Measurements from ENCODE around the gene PLLP.
"Not testable (repeated sequence)": the region's sequence is repeated elsewhere in the genome, so short reads cannot be mapped to it uniquely, and the experiment has no call there.

The PLLP gene

DNA sequence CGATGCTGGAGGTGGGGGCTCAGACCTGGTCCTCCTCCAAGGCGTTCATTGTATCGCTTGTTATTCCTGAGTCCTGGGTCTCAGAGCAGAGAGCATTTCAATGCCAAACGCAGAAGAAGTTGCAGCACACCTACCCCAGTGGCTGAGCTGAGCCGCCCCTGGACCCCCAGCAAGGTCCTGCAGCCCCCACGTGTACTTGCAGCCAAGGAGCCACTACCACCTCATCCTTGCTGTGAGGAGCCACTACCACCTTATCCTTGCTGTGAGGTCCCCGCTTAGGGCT is 13.5 kb downstream of the PLLP start:
- DNase-seq: no peak

DNA sequence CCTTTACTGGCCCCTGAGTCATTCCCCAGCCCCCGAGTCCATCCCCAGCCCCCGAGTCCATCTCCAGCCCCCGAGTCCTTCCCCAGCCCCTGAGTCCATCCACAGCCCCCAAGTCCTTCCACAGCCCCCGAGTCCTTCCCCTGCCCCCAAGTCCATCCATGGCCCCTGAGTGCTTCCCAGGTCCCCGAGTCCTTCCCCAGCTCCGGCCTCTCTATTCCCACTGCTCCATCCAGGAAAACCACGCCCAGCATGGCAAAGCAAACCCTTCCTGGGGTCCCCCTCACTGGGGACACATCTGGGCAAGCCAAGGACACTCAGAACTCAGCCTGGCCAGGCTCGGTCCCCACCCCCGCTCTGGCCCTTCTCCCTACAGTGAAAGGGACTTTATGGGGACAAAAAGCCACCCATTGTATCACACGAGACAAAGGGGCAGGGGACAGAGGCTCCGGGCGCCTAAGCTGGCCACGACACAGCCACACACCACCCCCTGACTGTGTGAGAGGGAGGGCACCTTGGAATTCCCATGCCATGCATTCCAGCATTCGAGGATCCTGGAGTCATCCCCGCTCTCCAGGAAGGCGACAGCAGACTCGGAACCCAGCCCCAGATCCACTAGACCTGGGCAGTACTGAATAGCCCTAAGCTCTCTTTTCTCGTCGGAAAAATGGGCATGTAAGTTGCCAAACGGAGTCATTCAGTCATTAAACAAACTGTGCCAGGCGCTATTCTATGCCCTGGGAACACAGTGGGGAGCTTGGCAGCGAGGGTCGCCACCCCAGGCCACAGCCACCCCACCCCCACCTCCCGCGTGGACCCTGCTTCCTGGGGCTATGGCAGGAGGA is 14.0 kb downstream of the PLLP start:
- no peak for DNase-seq

- no peak for DNase-seq
These were observed 15.4 kb downstream of the PLLP start for GRCh38 chr16:57268804-57269800.

DNA sequence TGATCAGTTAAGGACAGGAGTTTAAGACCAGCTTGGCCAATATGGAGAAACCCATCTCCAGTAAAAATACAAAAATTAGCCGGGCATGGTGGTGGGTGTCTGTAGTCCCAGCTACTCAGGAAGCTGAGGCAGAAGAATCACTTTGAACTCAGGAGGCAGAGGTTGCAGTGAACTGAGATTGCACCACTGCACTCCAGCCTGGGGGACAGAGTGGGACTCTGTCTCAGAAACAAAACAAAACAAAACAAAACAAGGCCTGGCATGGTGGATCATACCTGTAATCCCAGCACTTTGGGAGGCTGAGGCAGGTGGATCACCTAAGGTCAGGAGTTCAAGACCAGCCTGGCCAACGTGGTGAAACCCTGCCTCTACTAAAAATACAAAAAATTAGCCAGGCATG is 17.1 kb downstream of the PLLP start:
- not testable (repeated sequence) for DNase-seq

DNA sequence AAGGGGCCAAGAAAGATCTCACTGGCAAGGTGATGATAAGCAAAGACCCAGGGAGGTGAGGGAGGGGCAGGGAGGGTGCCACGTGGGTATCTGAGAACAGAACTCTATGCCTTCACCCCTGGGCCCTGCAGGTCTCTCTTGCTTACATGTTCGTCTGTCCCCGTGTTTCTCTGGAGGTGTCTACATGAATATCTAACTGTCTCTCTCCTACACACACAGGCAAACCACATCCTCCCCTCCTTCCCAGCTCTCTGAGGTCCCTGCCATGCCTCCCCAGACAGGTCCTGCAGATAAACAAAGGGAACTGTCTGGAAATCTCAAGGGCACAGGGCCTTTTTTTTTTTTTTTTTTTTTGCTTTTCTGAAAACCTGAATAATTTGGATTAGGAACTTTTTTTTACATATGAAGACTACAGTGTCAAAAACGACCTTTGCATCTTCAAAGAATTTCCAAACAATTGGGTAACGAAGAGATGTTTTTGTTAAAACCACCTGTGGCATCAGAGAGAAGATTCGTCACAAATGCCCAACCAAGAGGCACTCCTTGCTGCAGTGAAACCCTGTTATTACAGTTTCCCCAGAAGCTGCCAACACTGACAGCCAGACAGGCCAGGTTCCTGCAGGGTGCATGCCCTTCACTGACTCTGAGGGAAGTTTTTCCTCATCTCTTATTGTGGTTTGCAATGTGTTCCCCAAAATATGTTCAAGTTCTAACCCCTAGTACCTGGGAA is 17.8 kb downstream of the PLLP start:
- DNase-seq: peak; percentile 45

- DNase-seq: no peak
These were observed 18.5 kb downstream of the PLLP start for GRCh38 chr16:57265850-57266530.

GRCh38 chr16:57264950-57265371 is 19.5 kb downstream of the PLLP start:
- no peak for DNase-seq

- DNase-seq: no peak
These were observed 20.1 kb downstream of the PLLP start for GRCh38 chr16:57264381-57264780.

GRCh38 chr16:57263541-57264351 is 20.7 kb downstream of the PLLP start:
- peak; percentile 16 for DNase-seq

GRCh38 chr16:57262841-57263540 is 21.5 kb downstream of the PLLP start:
- peak; percentile 13 for DNase-seq

- DNase-seq: peak; percentile 7
These were observed 22.7 kb downstream of the PLLP start for GRCh38 chr16:57261806-57262205.

DNA sequence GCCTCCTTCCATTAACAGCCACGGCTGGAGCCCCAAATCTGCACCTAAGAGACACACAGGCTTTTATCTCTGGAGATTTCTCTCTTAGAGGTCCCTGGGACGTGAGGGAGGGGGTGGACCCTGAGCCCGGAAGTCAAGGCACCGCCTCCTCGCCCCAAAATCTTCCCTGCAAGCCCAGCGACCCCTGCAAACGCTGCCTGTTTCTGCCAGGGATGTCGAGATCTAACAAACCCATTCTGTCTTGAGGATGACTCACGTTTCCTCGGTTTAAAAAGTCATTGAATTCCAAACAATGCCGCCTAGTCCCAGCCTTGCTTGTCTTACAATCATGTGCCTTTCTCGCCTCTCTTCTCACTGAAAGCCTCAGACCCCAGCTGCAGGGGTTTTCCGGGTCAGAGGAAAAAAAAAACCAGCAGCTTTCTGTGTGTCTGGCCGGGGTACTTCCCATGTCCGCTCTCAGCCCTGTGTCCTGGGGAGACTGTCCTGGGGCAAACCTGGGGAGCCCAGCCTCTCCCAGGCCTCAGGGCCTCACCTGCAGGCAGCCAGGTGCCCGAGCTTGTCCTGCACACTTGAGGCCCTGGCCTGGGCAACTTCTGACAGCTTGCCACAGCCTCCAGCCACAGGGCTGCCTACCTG is 24.1 kb downstream of the PLLP start:
- peak; percentile 62 for DNase-seq

DNA sequence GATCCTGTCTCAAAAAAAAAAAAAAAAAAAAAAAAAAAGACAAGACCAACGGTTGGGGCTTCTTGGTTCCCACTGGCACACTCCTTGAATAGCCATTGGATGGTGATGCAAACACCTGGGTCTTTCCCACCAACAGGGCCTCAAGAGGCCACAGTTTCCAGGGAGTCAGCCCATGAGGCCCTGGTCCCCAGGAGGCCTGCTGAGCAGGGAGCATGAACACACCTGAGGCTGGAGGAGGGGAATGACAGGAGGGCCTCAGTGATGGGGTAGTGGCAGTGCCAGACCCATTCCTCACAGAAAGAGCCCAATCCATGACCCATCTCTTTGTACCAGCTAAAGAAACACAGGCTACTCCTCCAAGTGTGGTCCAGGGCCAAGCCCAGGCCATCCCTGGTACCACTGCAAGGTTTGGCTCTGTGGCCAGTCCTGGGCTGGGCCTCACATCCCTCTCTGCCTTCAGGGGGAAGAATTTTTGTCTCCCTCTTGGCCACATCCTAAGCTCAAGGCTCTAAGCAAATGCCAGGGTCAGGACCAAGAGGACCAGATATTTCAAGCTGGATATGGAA is 25.5 kb downstream of the PLLP start:
- no peak for DNase-seq

GRCh38 chr16:57258226-57258909 is 26.1 kb downstream of the PLLP start:
- DNase-seq: no peak

DNA sequence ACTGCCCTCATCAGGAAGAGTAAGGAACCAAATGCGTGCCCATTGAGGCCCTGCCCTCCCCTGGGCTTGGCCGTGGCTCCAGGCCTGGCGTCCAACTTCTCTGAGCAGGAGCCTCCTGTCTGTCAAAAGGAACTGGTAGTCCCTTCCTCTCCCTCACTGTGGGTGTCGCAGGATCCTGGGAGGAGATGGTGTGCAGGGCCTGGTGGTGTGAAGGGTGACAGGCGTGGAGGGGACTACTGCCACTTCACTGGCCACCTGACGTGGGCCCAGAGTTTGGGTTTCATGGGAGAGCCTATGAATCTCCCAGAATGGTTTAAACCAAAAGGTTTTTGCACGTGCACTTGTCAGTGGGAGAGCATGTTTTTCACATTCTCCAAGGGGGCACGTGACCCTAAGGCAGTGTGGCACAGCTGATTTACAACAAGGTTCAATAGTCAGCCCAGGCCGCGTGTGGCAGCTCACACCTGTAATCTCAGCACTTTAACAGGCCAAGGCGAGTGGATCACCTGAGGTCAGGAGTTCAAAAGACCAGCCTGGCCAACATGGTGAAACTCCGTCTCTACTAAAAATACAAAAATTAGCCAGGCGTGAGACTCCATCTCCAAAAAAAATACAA is 26.9 kb downstream of the PLLP start:
- no peak for DNase-seq

GRCh38 chr16:57256601-57257395 is 27.7 kb downstream of the PLLP start:
- DNase-seq: no peak

DNA sequence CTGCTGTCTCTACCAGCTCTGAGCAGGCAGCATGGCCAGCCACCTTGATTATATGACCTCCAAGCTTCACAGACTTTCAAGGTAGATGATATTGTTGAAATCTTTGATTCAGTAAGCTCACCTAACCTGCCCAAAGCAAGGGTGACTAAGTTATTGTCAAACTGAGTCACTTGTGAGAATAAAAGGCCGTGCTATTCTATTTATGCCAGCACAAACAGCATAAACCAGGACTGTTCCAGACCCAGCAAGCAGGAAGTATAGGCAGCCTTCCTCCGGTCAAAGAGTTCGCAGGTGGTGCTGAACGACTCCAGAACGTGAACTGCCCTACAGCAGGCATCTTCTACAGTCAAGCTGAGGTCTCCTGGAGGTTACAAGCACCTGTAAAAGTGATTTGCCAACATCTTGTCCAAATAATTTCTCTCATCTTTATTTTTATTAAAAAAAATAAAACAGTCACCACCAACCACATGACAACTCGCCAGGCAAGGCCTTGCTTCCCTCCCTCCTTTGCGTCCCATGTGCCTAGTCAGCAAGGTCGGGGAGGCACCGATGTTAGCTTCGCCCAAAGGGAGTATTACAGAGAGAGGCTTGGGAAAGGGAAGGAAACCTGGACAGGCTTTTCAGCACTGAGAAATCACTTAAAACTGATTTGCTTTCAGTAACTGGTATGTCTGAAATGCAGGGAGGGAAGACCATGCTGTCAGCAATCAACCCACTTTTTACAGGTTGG is 28.6 kb downstream of the PLLP start:
- no peak for DNase-seq

DNA sequence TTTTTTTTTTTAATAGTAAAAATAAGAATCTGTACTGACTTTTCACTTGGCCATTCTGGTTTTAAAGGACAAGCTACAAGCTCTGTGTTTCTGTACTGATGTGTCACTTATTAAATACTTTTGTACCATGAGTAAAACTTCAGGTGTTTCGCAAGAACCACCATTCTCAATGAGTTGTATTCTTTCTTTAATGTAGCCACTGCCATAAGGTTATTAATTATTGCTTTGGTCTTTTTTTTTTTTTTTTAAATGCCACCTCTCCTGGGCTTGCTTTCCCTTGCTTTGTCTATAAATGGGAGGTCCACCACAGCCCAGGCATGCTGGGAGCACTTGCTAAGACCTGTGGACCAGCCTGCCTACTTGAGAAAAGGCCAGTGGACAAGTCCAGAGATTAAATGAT is 31.0 kb downstream of the PLLP start:
- no peak for DNase-seq

All from activated T-cell treated with anti-CD3 and anti-CD28 coated beads, Interleukin-2, amount 50 U/mL, for 1 hour (primary cell).